GM18858 (cell line): Measurements from ENCODE around the gene GPR141.
"Not testable (repeated sequence)": the region's sequence is repeated elsewhere in the genome, so short reads cannot be mapped to it uniquely, and the experiment has no call there.

Experiments used
- ATAC-seq: cut with Tn5 transposase; IDR thresholded peaks from one replicate; pipeline ENCODE4 v1.9.1; 2021; ENCODE audit not compliant: unreplicated experiment

The GPR141 gene

DNA sequence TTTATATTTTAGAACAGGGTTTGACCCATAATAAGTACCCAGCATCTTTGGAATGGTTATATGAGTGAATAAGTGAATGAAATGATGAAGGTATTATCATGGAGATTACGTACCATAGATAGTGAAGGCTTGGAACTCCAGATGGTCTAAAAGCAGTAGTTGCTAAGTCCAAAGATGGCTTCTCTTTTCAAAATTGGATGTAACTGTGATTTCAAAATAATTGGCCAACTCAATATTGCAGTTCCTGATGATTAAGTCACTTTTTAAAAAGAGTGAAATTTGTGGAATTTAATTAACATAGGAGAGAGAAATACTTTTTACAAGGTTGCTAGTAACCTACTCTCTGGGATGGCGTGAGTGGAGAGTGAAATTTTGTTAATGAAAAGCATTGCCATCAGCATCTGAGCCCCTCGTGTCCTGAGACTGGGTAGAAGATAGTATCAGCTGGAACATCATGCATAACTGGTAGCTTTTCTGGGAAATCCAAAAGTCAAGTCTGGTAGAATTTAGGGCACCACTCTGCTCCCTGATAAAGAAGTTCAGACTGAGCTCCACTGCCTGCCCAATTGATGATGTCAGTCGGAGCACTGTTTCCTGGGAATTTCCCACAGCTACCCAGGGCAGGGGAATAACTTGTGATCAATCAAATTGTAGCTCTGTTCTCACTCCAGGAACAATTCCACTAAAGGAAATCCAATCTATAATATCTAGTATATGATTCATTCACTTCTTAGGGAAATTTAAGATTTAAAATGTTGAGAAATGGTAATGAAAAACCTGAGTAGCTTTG is 3.2 kb downstream of the GPR141 start:
- ATAC-seq: no peak

DNA sequence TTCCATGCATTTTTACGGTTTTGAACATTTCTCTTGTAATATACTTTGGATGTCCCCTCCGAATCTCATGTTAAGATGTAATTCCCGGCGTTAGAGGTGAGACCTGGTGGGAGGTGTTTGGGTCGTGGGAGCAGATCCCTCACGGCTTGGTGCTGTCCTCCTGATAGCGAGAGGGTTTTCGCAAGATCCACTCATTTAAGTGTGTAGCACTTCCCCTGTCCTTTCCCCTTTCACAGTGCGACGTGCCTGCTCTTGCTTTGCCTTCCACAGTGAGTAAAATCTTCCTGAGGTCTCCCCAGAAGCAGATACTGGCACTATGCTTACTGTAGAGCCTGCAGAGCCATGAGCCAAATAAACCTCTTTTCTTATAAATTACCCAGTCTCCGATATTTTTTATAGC is 6.6 kb downstream of the GPR141 start:
- no peak for ATAC-seq

DNA sequence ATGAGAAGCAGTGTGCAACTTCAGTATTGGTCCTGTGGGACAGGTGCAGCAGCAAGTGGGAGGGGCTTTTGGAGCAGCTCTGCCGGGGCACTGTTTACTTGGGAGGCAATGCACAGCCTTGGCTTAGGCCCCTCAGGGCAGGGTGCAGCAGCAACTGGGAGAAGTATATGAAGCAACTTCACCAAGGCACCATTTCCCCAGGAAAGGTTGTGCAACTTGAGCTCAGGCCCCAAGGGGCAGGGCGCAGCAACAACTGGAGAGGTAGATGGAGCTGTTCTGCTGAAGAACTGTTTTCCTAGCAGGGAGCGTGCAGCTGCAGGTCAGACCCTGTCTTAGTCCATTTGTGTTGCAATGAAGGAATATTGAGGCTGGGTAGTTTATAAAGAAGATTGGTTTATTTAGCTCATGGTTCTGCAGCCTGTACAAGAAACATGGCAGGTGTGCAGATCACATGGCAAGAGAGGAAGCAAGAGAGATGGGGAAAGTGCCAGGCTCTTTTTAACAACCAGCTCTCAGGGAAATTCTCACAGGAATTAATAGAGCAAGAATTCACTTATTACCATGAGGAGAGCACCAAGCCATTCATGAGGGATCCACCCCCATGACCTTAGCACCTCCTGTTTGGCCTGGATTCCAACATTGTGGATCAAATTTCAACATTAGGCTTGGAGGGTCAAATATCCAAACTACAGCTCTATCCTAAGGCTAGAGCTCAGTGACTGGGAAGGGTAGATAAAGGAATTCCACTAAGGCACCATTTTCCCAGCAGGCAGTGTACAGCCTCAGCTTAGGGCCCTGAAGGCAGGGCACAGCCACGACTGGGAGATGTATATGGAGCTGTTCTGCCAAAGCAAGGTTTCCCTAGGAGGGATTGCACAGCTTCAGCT is 10.9 kb downstream of the GPR141 start:
- no peak for ATAC-seq

DNA sequence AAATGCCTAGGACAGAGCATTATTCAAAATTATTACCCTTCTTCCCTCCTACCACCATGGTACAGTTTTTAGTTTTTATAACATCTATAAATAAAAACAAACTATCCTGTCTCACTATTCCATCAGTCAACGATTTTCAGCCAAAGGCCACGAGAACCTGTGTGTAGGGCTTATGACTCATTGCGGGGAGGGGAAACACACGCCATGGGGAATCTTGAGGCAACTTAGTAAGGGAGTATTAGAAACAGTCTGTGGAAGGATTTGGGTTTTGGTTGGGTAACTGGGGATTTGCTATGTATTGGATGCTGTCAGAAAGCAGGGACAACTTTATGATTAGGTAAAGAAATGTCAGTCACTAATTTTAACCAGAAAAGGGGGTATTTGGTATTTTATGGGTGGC is 14.7 kb downstream of the GPR141 start:
- no peak for ATAC-seq

DNA sequence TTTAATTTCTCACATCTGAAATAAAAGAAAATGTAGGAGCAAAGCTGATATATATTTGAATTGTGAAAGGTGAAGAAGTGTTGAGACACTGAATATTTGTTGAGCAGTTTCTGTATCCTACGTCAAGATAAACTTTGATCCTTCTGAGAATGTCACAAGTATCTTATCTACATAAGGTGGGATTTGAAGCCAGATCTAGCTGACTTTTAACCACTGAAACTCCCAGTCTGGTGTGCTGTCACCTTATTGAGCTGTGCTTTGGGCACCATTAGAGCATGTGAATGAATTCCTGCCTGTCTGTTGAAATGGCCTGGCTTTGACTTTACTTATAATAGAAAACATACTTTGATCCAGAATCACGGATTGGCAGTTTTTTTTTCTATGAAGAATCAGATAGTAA is 15.2 kb downstream of the GPR141 start:
- ATAC-seq: no peak

DNA sequence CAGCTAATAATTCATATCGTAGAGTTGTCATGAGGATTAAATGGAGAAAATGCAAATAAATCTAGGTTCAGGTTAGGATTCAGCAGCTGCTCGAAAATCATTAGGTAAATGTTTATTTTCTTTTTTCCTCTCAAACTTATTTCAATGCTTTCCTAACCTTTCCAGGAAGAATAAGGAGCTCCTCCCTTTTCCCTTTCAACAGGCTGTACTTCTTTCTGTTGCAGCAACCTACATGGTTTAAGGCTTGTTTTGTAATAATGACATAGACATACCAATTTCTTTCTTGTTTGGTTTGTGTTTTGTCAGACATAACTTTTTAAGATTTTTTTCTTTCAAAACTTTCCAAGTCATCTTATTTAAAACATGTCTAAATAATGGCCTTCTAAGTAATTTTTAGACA is 18.2 kb downstream of the GPR141 start:
- ATAC-seq: no peak

DNA sequence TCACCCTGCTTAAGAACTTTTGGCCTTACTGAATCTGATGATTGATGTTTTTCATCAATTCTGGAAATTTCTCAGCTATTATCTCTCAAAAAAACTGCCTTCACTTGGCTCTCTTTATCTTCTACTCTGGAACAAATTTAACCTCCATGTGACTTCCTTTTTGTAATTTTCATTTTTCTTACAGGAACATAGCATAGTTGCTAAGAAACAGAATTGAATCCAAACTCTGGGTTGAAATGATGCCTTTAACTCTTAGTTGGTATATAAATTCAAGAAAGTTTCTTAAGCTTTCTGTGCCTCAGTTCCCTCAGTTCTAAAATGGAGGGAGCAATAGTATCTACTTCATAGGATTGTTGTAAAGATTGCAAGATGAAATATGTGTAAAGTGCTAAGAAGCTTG is 19.8 kb downstream of the GPR141 start:
- ATAC-seq: no peak

DNA sequence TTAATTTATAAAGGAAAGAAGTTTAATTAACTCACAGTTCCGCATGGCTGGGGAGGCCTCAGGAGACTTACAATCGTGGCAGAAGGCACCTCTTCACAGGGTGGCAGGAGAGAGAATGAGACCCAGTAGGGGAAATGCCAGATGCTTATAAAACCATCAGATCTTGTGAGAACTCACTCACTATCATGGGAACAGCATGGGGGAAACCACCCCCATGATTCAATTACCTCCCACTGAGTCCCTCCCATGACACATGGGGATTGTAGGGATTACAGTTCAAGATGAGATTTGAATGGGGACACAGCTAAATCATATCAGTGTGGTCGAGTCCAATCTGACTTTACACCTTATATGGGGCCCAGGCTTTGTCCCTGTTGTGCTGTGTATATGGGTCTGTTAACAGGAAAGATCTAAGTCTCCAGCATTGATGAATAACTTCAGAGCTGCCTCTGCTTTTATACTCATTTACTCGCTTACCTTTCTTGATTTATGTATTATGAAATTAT is 20.8 kb downstream of the GPR141 start:
- not testable (repeated sequence) for ATAC-seq

DNA sequence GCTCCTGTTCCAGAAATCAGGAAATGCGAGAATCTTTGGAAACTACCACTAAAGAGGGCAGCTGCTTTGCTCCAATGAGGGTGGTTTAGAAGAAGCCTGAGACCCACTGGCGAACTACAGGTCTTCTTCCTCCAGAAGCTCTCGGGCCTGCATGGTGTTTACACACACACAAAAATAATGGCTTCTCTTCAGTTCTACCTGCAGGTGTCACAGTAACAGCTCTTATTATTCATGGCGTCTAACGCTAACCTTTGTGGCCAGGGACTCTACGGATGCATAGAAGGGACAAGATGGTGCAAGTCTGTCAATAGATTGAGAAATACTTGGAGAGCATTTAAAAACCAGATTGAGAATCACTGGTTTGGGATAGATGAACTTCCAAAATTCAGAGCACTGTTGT is 22.4 kb downstream of the GPR141 start:
- ATAC-seq: no peak

DNA sequence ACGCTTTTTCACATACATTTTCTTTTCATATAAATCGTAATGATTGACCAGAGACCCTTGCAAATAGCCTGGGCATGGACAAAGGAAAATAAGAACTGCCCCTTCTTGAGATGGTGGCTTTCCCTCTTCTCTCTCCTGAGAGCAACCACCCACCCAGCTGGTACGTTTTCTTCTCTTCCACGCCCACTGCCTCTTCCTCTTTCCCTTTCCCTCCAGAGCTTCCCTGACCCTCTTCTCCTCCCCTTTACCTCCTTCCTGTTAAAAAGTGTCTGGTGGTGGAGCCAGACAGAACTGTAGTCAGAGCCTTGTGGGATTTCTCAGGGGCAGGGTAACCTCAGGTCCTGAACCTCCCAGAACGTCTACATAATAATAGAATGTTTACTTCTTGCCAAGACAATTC is 23.2 kb downstream of the GPR141 start:
- ATAC-seq: no peak

DNA sequence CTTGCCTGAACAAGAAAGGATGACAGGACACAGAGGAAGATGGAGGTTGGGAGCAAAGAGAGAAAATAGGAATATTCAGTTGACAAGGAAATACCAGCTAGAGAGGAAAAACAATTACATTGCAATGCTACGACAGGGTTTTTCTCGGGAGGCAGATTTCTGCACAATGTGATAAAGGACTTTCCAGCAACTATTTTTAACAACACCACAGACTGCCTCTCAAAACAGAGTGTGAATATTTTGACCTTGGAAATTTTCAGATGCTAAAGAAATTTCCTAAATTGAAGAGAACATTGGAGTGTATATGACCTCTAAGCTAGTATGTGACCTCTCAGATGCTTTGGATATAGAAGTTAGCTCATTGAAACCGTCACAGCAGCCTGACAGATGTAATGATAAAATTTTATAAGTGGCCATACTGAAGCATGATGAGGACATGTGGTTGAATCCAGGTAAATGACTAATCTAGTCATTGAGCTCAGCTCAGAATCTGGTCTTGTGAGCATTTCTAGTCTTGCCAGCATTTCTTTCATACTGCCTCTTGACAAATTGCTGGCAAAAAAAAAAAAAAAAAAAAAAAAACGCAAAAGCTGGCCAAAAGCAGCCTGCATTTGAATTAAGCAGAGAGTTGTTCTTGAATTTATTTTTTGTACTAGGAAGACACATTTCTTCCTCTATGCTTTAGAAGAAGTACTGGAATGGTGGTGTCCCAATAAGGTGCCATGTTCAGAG is 24.4 kb downstream of the GPR141 start:
- ATAC-seq: no peak

DNA sequence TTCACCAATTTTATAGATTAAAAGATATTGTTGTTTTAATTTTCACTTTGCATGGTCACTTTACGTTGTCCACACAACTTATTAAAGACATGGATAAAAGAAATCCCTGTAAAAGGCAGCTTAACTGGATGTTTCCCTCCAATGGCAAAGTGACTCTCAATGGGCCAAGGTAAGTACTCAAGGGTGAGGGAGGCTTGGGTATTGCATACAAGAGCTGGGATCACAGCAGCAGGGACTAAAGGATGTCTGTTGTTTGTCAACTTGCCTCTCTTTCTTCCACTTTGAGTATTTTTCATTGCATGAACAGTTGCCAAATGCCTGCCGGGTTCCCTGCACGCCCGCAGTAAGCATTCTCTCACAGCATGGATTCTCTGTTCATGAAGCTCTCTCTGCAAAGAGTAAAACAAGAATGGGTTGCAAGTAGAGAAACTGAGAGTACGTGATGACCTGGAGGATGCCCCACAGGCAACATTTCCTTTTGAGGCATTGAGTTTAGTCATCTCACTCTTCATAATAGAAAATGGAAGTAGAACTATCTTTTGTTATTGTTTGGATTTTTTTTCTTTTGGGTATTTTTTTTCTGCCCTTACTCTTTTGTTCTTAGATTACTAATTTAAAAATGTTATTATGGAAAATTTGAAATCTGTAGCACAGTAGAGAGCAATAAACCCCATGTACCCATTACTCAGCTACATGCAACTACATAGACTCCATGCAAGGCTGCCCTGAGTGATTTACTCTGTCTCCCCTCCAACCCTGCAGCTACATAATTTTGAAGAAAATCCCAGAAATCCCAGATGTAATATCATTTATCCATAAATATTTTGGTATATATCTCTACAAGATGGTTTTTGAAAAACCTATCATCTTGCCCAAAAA is 26.3 kb downstream of the GPR141 start:
- peak; percentile 96 for ATAC-seq

DNA sequence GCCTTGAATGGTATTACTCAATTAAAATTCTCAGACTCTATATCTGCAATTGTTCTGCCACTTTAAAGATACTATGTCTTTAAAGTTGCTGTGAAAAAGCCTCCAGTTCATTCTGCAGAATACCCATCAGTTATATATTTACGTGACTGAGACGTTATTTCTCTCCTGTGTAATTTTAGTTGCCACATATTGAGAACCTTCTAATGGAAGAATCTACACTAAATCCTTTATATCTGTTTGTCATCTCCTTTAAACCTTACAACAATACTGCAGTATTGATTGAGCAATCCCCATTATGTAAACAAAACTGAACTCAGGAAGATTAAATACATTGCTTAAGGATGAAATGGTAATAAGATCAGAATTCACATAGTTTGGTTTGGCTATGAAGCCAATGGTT is 30.0 kb downstream of the GPR141 start:
- ATAC-seq: no peak

DNA sequence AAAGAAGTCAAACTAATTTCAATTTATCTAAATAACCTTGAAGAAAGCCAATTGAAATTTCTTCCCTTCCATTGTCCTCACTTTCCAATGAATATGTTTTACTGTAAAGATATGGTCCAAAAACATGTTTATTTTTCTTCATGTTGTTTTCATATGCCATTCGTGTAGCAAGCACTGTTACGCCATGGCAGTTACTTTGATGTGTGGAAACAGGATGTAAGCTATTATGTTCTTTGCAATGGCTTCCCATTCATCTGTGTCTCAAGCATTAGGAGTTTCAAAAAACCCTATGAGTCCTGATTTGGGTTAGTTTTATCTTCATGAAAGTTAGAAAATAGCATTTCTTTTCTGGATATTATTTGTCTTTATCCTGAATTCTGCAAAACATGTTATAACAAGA is 31.0 kb downstream of the GPR141 start:
- ATAC-seq: no peak

DNA sequence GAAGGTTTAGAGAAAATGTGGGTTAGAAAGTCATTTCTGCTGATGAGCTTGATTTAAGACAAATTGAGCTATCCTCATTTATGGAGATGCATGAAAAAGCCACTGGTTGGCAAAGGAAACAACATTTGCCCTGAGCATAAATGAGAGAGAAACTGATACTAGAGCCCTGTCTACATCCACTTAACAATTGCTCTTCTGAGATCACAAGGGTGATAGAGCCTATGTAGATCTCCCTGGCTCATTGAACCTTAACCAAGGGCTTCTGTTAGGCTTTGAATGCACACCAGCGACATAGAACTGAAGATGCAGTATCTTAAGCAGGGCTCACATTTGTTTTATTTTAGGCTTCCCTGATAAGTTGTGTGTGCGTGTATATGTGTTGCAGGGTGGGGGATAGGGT is 35.0 kb downstream of the GPR141 start:
- peak; percentile 56 for ATAC-seq

DNA sequence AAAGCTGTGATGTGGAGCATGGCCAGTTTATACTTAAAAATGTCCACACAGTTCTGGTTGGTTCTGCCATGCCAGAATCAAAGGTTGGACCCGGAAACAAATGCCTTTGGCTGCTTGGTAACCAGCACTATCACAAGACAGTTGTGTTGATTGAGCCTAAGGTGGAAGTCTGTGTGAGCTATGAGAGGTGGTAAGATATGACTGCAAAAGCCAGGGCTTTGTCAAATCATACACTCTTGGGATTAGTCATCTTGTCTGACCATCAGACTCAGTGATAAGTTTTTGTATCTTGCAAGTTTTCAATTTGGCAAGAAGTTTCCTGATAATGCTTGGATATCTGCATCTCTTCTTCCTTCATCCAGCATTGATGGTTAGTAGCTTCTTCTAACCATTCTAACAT is 35.5 kb downstream of the GPR141 start:
- ATAC-seq: peak; percentile 90

DNA sequence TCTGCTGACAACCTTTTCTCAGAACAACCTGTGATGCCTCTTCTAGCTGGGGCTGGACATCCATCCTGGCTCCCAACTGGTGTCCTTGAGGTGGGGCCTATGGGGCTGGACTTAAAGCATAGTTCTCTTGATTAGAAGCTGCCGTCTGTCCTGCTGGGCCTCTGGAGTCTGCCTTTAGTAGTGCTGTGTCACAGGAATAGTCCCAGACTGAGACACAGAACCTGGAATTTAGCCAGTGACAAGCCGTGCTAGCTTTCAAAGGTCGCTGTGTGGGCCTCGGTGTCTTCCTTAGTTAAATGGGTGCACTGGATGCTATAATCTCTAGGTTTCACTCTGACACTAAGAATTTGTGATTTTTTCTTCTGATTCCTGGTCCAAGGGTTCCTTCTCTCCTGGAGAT is 41.2 kb downstream of the GPR141 start:
- no peak for ATAC-seq

DNA sequence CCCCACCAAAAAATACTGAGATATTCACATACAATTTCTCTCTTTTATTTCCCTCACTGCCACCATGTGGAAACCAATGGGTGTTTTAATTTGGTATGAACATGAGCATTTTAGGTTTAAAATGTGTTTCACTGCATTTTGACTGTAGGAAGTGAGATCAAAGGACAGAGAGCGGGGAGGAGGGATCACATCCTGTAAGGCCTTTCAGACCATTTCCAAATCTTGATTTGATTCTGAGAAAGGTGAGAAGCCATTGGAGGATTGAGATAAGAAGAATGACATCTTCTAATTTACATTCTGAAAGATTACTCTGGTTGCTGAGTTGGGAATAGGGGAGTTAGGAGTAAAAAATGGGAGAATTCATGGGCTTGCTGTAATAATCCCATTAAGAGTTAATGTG is 42.5 kb downstream of the GPR141 start:
- ATAC-seq: no peak

DNA sequence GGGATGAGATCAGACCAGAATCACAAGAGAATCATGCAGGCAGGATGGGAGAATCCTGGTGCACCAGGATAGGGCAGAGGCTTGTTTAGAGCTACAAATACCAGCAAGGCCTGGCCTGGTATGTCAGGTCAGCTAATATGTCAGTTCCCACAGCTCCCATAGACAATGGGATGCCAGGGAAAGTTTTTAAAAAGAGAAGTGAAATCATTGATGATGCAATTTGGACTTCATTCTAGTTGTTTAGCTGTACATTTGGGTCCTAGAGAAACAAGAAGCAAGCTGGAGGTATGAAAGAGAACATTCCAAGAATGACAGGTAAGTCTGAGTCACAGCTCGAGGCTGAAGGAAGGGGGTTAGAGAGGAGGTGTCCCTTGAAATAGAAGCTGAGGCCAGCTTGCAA is 45.2 kb downstream of the GPR141 start:
- peak; percentile 46 for ATAC-seq

DNA sequence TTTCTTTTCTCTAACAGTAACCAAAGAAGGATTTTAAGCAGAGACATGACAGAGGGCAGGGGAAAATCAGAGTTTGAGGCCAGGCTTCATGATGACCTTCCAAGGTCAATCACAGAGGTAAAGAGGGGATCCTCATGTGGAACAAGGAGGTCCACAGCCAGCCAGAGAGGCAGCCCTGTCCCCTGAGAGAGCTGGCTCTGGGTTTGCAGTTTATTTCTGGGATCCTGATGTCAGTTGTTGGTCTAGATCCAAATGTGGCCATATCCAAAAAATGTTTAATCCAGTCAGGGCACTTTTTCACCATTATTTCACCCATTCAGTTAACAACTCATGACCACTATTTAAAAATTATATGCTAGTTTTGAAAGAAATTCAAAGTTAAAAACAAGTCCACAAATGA is 45.6 kb downstream of the GPR141 start:
- no peak for ATAC-seq
